ENCODE data around the gene CERS1.

Gene CERS1

DNA sequence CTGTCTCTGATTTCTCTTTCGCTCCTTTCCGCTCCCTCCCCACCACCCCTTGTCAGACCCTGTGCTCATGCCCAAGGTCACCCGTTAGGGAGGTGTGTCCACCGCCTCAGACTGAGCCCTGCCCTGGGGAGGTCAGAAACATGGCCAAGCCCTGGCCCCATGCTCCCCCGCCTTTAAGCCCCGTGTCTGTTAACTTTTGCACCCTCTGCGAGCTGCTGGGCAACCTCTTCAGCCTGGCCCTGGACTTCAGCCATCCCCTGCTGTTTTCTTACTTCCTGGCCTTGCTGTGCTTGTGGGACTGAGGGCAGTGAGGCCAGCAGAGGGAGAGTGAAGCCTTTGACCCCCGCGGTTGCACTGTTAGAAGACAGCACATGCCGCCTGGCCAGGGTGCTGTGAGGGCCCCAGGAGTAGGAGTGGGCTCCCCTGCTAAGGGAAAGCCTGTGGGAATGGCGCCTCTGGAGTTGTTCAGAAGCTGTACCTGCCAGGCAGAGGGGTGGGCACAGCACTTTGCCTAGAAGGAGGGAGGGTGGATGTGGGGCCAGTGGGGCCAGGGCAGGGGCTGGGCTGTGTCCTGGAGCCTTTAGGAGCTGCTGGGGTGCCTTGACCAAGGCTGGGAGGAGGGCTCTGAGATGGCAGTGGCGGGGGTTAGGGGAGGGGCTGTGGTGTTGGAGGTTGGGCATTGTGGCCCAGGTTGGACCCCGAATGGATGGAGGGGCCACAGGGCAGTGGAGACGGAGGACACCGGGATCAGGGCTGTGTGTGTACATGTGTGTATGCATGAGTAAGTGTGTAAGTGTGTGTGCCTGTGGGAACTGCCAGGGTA, 56.3 kb downstream of the CERS1 start:
- TF ChIP-seq, protein P1, sequence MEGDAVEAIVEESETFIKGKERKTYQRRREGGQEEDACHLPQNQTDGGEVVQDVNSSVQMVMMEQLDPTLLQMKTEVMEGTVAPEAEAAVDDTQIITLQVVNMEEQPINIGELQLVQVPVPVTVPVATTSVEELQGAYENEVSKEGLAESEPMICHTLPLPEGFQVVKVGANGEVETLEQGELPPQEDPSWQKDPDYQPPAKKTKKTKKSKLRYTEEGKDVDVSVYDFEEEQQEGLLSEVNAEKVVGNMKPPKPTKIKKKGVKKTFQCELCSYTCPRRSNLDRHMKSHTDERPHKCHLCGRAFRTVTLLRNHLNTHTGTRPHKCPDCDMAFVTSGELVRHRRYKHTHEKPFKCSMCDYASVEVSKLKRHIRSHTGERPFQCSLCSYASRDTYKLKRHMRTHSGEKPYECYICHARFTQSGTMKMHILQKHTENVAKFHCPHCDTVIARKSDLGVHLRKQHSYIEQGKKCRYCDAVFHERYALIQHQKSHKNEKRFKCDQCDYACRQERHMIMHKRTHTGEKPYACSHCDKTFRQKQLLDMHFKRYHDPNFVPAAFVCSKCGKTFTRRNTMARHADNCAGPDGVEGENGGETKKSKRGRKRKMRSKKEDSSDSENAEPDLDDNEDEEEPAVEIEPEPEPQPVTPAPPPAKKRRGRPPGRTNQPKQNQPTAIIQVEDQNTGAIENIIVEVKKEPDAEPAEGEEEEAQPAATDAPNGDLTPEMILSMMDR (IDR thresholded peaks at IDR 0.05; ENCODE audit: control insufficient read depth, insufficient read depth, low read depth, low read length, missing control alignments): no peak
- no peak for DNase-seq (ENCODE audit: low read depth)
- H3K4me3 ChIP-seq (ENCODE audit: control insufficient read depth, low read depth, low read length): no peak overlapping the region

DNA sequence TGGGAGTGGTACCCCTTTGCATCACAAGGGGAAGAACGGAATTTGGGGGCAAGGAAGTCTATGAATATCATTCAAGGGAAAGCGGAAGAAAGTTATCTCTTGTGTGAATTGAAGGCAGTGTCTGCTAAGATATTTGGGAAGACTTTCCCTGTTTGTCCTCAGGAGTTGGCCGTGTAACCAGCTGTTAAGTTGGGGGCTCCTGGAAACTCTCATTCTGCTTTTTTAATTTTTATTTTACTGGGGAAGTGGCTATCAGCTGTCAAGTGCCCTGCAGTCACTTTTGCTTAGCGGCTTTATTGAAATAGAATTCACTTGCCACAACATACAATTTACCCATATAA, 61.3 kb downstream of the CERS1 start:
- H3K4me3 ChIP-seq (ENCODE audit: control insufficient read depth, low read depth, low read length): no peak overlapping the region
- no peak for DNase-seq (ENCODE audit: low read depth)

DNA sequence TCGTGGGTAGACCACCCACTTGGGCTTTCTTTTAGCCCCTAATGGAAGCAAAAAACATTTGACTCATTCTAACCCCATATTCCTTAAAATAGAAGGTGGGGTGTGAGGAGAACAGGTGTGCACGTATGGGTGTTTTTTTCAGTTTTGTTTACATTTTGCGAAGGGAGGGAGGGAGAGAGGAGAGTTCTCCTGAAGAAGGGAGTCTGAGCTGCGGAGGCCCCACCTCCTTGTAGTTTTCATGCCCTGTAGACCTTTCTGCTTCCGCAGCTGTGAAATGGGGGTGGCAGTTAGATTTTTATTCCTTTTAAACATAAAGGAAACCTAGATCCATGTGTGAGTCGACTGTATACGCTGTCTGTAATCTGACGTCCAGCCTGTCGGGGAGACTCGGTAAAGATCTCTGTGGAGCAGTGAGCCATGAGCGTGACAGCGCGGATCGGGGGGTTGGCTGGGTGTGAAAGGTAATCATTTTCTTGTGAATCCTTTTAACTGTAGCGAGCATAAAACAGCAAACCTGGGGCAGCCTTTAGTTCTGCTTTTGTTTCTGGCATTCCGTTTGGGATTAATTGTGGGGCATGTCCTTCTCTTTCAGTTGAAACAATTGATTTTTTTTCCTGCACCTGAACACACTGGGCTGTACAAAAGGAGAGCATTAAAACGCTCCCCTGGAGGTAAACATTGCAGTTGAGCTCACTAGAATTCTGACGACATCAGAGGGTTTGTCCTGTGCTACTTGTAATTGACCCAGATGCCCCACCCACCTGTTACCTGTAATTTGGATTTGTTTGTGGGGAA, 61.9 kb downstream of the CERS1 start:
- H3K4me3 ChIP-seq (ENCODE audit: control insufficient read depth, low read depth, low read length): peak overlapping the region; percentile 94
- TF ChIP-seq, protein P1 (IDR thresholded peaks at IDR 0.05; ENCODE audit: control insufficient read depth, insufficient read depth, low read depth, low read length, missing control alignments): no peak
- no peak for DNase-seq (ENCODE audit: low read depth)

More for the DNA sequence above, 61.3 kb downstream of the CERS1 start:
- TF ChIP-seq, protein P1 (IDR thresholded peaks at IDR 0.05; ENCODE audit: control insufficient read depth, insufficient read depth, low read depth, low read length, missing control alignments): no peak

DNA sequence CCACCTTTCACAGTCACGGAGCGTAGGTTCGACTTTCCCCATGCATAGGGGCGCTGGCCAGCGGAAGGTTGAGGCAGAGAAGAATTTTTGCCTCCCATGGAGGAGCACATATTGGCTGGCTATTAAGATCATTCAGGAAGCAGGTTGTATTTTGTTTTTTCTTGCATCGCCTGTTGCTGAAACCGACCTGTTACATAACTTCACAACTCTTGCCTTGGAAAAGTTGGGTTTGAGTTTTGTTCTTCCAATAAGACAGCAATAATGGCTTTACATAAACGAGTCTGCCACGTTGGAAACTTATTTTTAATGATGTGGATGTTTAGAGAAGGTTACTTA, 62.8 kb downstream of the CERS1 start:
- TF ChIP-seq, protein P1 (IDR thresholded peaks at IDR 0.05; ENCODE audit: control insufficient read depth, insufficient read depth, low read depth, low read length, missing control alignments): no peak

DNA sequence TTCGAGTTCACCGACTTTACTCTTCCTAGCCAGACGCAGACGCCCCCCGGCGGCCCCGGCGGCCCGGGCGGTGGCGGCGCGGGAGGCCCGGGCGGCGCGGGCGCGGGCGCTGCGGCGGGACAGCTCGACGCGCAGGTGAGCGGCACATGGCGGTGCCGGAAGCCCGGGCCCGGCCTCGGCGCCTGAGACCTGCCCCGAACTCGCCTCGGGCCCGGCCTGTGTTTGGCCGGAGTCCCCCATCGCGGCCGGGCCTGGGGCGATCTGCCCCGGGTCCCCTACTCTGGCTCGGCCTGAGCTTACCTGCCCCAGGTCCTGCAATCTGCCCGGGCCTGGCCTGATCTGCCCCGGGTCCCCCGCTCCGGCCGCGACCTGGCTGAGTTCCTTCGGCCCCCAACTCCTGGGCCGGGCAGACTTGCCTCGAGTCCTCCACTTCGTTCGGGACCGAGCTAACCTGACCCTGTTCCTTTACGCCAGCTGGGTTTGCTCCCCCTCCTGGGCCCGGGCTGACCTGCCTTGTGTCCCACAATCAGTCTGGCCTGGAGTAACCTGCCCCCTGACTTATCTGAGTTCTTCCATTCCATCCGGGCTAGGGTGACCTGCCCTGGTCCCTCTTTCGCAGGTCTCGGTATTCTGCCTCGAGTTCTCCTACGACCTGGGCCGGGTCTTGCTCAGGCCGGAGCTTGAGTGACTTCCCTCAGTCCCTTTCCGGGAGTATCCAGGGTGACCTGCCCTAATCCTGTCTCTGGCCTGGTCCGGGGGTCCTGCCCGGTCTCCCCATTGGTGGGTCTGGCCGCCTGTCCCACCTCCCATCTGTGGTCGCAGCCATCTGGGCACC, 63.4 kb downstream of the CERS1 start:
- TF ChIP-seq, protein P1 (IDR thresholded peaks at IDR 0.05; ENCODE audit: control insufficient read depth, insufficient read depth, low read depth, low read length, missing control alignments): peak; percentile 28
- DNase-seq (ENCODE audit: low read depth): no peak
- H3K4me3 ChIP-seq (ENCODE audit: control insufficient read depth, low read depth, low read length): peak overlapping the region; percentile 94

More for the DNA sequence above, 62.8 kb downstream of the CERS1 start:
- peak overlapping the region; percentile 94 for H3K4me3 ChIP-seq (ENCODE audit: control insufficient read depth, low read depth, low read length)
- DNase-seq (ENCODE audit: low read depth): no peak
